H9 (cell line): ENCODE results near the gene TCEA3. TPM values are rescaled to one million over a fixed set of nuclear protein-coding genes. Genes with fewer than 3 reads are reported as not detected.

ENCODE experiments used
- DNase-seq: peaks from one replicate; pipeline ENCODE4 v3.0.0-alpha.2; 2017
- H2AFZ ChIP-seq: one replicate; pipeline ENCODE4 v1.6.1; 2013; ENCODE audit warnings: mild to moderate bottlenecking, low read length, control low read depth, moderate library complexity
- H2AK5ac ChIP-seq: 2 replicates; pipeline ENCODE4 v1.6.1; 2013; ENCODE audit warnings: low read length, control low read depth, mixed read lengths; ENCODE audit not compliant: insufficient read length
- H2BK120ac ChIP-seq: one replicate; pipeline ENCODE4 v1.6.1; 2013; ENCODE audit warnings: low read depth, mild to moderate bottlenecking, low read length, control low read depth, inconsistent platforms; ENCODE audit not compliant: poor library complexity, severe bottlenecking
- H2BK12ac ChIP-seq: 2 replicates; pipeline ENCODE4 v1.6.1; 2013; ENCODE audit warnings: low read length, control low read depth, mixed read lengths, low read depth; ENCODE audit not compliant: insufficient read length
- H2BK15ac ChIP-seq: 2 replicates; pipeline ENCODE4 v1.6.1; 2013; ENCODE audit warnings: low read depth, low read length, control low read depth
- H2BK20ac ChIP-seq: one replicate; pipeline ENCODE4 v1.6.1; 2013; ENCODE audit warnings: low read depth, mild to moderate bottlenecking, low read length, control low read depth, inconsistent platforms; ENCODE audit not compliant: poor library complexity, severe bottlenecking
- H2BK5ac ChIP-seq: 2 replicates; pipeline ENCODE4 v1.6.1; 2013; ENCODE audit warnings: low read length, control low read depth, mixed read lengths; ENCODE audit not compliant: insufficient read length
- H3K14ac ChIP-seq: 2 replicates; pipeline ENCODE4 v1.6.1; 2013; ENCODE audit warnings: low read length, control low read depth; ENCODE audit not compliant: insufficient read depth
- H3K18ac ChIP-seq: 2 replicates; pipeline ENCODE4 v1.6.1; 2013; ENCODE audit warnings: low read depth, mild to moderate bottlenecking, mixed read lengths, low read length, control low read depth; ENCODE audit not compliant: insufficient read length
- H3K23ac ChIP-seq: 2 replicates; pipeline ENCODE4 v1.6.1; 2013; ENCODE audit warnings: low read length, control low read depth, mixed read lengths, low read depth; ENCODE audit not compliant: insufficient read length
- H3K23me2 ChIP-seq: 2 replicates; pipeline ENCODE4 v1.6.1; 2013; ENCODE audit warnings: low read depth, mild to moderate bottlenecking, mixed read lengths, low read length, control low read depth; ENCODE audit not compliant: insufficient read length, poor library complexity, severe bottlenecking
- H3K27ac ChIP-seq: 2 replicates; pipeline ENCODE4 v1.5.1; 2013; ENCODE audit warnings: low read length, control low read depth, mixed read lengths, low read depth; ENCODE audit not compliant: insufficient read length
- H3K27me3 ChIP-seq: 2 replicates; pipeline ENCODE4 v1.6.1; 2013; ENCODE audit warnings: low read length, control low read depth, inconsistent platforms; ENCODE audit not compliant: insufficient read depth
- H3K4ac ChIP-seq: 2 replicates; pipeline ENCODE4 v1.6.1; 2013; ENCODE audit warnings: low read depth, mild to moderate bottlenecking, control low read depth, inconsistent platforms, low read length, moderate library complexity
- H3K4me1 ChIP-seq: 2 replicates; pipeline ENCODE4 v1.6.1; 2013; ENCODE audit warnings: low read length, control low read depth, inconsistent platforms; ENCODE audit not compliant: insufficient read depth
- H3K4me2 ChIP-seq: 2 replicates; pipeline ENCODE4 v1.6.1; 2013; ENCODE audit warnings: low read length, control low read depth, mixed read lengths; ENCODE audit not compliant: insufficient read length, insufficient read depth
- H3K56ac ChIP-seq: 2 replicates; pipeline ENCODE4 v1.6.1; 2013; ENCODE audit warnings: low read depth, mild to moderate bottlenecking, mixed read lengths, low read length, control low read depth; ENCODE audit not compliant: insufficient read length
- H3K79me1 ChIP-seq: 2 replicates; pipeline ENCODE4 v1.6.1; 2013; ENCODE audit warnings: low read depth, mild to moderate bottlenecking, moderate library complexity, low read length, control low read depth, inconsistent platforms; ENCODE audit not compliant: insufficient read depth, poor library complexity, severe bottlenecking
- H3K79me2 ChIP-seq: 2 replicates; pipeline ENCODE4 v1.6.1; 2013; ENCODE audit warnings: low read length, control low read depth, inconsistent platforms; ENCODE audit not compliant: insufficient read depth
- H3K9ac ChIP-seq: 2 replicates; pipeline ENCODE4 v1.6.1; 2013; ENCODE audit warnings: low read length, control low read depth, mixed read lengths; ENCODE audit not compliant: insufficient read length; ENCODE audit errors: extremely low read depth
- H3K9me3 ChIP-seq: one replicate; pipeline ENCODE4 v1.6.1; 2013; ENCODE audit warnings: low read depth, low read length, inconsistent platforms; ENCODE audit not compliant: control insufficient read depth
- H3T11ph ChIP-seq: one replicate; pipeline ENCODE4 v1.6.1; 2013; ENCODE audit warnings: mild to moderate bottlenecking, low read length, control low read depth, inconsistent platforms
- H4K20me1 ChIP-seq: one replicate; pipeline ENCODE4 v1.6.1; 2013; ENCODE audit not compliant: control insufficient read depth, insufficient read length, insufficient read depth
- H4K5ac ChIP-seq: 2 replicates; pipeline ENCODE4 v1.6.1; 2013; ENCODE audit warnings: low read depth, mild to moderate bottlenecking, mixed read lengths, low read length, control low read depth; ENCODE audit not compliant: insufficient read length
- H4K8ac ChIP-seq: replicated peaks from 2 replicates; pipeline ENCODE4 v1.6.1; 2013; ENCODE audit warnings: low read length, control low read depth, mixed read lengths, low read depth; ENCODE audit not compliant: insufficient read length
- H4K91ac ChIP-seq: 2 replicates; pipeline ENCODE4 v1.6.1; 2013; ENCODE audit warnings: low read depth, mild to moderate bottlenecking, moderate library complexity, mixed read lengths, low read length, control low read depth; ENCODE audit not compliant: insufficient read length
- H3K27ac Mint-ChIP-seq, 3 experiments: 2 replicates in 2 of 3; 3 replicates in 1 of 3; pipeline ENCODE4 v1.8.0; 2020 to 2021; ENCODE audit warnings: mixed read lengths in 3 of 3, mild to moderate bottlenecking in 1 of 3, moderate library complexity in 1 of 3
- H3K27me3 Mint-ChIP-seq: 2 replicates; pipeline ENCODE4 v1.8.0; 2021; ENCODE audit warnings: low read depth, mild to moderate bottlenecking, moderate library complexity, mixed read lengths
- H3K36me3 Mint-ChIP-seq, 3 experiments: 2 replicates in 2 of 3; 3 replicates in 1 of 3; pipeline ENCODE4 v1.8.0; 2020 to 2021; ENCODE audit warnings: low read depth in 3 of 3, mixed read lengths in 3 of 3; ENCODE audit not compliant: insufficient read depth in 1 of 3
- H3K4me1 Mint-ChIP-seq, 2 experiments: 2 replicates each; pipeline ENCODE4 v1.8.0; 2020; ENCODE audit warnings: mixed read lengths in 2 of 2
- H3K4me3 Mint-ChIP-seq, 2 experiments: 2 replicates in 1 of 2; 3 replicates in 1 of 2; pipeline ENCODE4 v1.8.0; 2020 to 2021; ENCODE audit warnings: mild to moderate bottlenecking in 2 of 2, mixed read lengths in 2 of 2, moderate library complexity in 1 of 2
- H3K9me3 Mint-ChIP-seq, 2 experiments: 2 replicates in 1 of 2; 3 replicates in 1 of 2; pipeline ENCODE4 v1.8.0; 2020; ENCODE audit warnings: mild to moderate bottlenecking in 2 of 2, mixed read lengths in 2 of 2, moderate library complexity in 1 of 2
- CTCF ChIP-seq: fragments of 200-600 bp; sonication (generic); conservative IDR thresholded peaks from 3 replicates; pipeline ENCODE4 v1.8.0; 2021; ENCODE audit warnings: antibody characterized with exemption, mild to moderate bottlenecking
- WGBS: extraction: QIAGEN DNeasy Blood & Tissue Kit; methylation state at CpG from one replicate; pipeline ENCODE4 v1.1.7; 2013; ENCODE audit warnings: missing lambda C conversion rate, low lambda C conversion rate, mixed read lengths; ENCODE audit not compliant: insufficient read length; ENCODE audit errors: extremely low coverage; 5-methylcytosine and 5-hydroxymethylcytosine counted together
- total RNA-seq: library from RNA; stranded (reverse); gene quantifications from 2 replicates; pipeline ENCODE4 v1.2.1, GENCODE V29; 2021

The TCEA3 gene
- total RNA-seq, 1 experiment from 2014 or later: 0.37 TPM

GRCh38 chr1:23362218-23362713 is 62.3 kb downstream of the TCEA3 start:
- H3K18ac ChIP-seq: no peak overlapping the region
- no peaks in the 10 kb centered on the region for H3K79me2 ChIP-seq
- no peak overlapping the region for H3K23ac ChIP-seq
- H4K8ac ChIP-seq: no peak overlapping the region
- H3K27ac Mint-ChIP-seq: no peak overlapping the region
- H3K4me2 ChIP-seq: no peak overlapping the region
- no peak overlapping the region for H2AK5ac ChIP-seq
- H3K14ac ChIP-seq: no peak overlapping the region
- H3K9ac ChIP-seq: no peak overlapping the region
- H3K4ac ChIP-seq: no peak overlapping the region
- no peak overlapping the region for H4K5ac ChIP-seq
- H3K9me3 ChIP-seq: peaks cover 46% of the 10 kb centered on the region
- no peak overlapping the region for H2BK15ac ChIP-seq
- no peak overlapping the region for H2BK20ac ChIP-seq
- no peak overlapping the region for H2BK120ac ChIP-seq
- peaks cover under 1% of the 10 kb centered on the region in 2 experiments; a peak in 3 of 4 replicates for H3K4me1 Mint-ChIP-seq
- peaks cover 56% of the 10 kb centered on the region for H3K27me3 ChIP-seq
- H3K79me1 ChIP-seq: no peaks in the 10 kb centered on the region
- no peak overlapping the region for H4K91ac ChIP-seq
- H3K23me2 ChIP-seq: no peaks in the 10 kb centered on the region
- H3K9me3 Mint-ChIP-seq: peaks cover 71 to 82% of the 10 kb centered on the region in 2 experiments
- no CpG with 5 or more reads among the region's 13 CpGs for WGBS
- peaks cover 99% of the 10 kb centered on the region for H3K27me3 Mint-ChIP-seq
- peaks cover 38 to 40% (median 38%) of the 10 kb centered on the region in 3 experiments for H3K36me3 Mint-ChIP-seq
- H2AFZ ChIP-seq: no peak overlapping the region
- no peaks in the 10 kb centered on the region for H4K20me1 ChIP-seq
- H3T11ph ChIP-seq: no peak overlapping the region
- H2BK12ac ChIP-seq: no peak overlapping the region
- no peak overlapping the region for H2BK5ac ChIP-seq
- no peak for DNase-seq
- H3K27ac ChIP-seq: no peak overlapping the region
- H3K4me1 ChIP-seq: no peaks in the 10 kb centered on the region
- no peak overlapping the region for H3K4me3 Mint-ChIP-seq
- no peak for TF ChIP-seq CTCF
- H3K56ac ChIP-seq: no peak overlapping the region
